Spleen (tissue), 7 donors: ENCODE results near the gene FARSA.

Experiments
- POLR2AphosphoS5 ChIP-seq, 3 donors: sonication (generic); formaldehyde crosslinking; IDR thresholded peaks; one replicate each; pipeline ENCODE4 v1.5.1; 2017; ENCODE audit warnings: antibody characterized with exemption in 3 of 3
- TF ChIP-seq, protein P1 (sequence below), 11 experiments: fragments of 200-600 bp in 7 of 11; fragments of 450-650 bp in 4 of 11; sonication (generic) in 4 of 11; IDR thresholded peaks in 8 of 11; conservative IDR thresholded peaks in 3 of 11; 1 replicate in 7 of 11; 2 replicates in 4 of 11; pipeline versions ENCODE4 v1.4.0 to v1.8.0; 2016 to 2021; ENCODE audit warnings: antibody characterized with exemption in 11 of 11, inconsistent platforms in 4 of 11, mild to moderate bottlenecking in 1 of 11
- donor health status: DM: no; HTN: no; CAD: no; lungs with moderate emphysema.
- donor health status: DM: no; HTN: no; CAD: no.
- donor health status: DM: no; HTN: no; CAD: no.

DNA sequence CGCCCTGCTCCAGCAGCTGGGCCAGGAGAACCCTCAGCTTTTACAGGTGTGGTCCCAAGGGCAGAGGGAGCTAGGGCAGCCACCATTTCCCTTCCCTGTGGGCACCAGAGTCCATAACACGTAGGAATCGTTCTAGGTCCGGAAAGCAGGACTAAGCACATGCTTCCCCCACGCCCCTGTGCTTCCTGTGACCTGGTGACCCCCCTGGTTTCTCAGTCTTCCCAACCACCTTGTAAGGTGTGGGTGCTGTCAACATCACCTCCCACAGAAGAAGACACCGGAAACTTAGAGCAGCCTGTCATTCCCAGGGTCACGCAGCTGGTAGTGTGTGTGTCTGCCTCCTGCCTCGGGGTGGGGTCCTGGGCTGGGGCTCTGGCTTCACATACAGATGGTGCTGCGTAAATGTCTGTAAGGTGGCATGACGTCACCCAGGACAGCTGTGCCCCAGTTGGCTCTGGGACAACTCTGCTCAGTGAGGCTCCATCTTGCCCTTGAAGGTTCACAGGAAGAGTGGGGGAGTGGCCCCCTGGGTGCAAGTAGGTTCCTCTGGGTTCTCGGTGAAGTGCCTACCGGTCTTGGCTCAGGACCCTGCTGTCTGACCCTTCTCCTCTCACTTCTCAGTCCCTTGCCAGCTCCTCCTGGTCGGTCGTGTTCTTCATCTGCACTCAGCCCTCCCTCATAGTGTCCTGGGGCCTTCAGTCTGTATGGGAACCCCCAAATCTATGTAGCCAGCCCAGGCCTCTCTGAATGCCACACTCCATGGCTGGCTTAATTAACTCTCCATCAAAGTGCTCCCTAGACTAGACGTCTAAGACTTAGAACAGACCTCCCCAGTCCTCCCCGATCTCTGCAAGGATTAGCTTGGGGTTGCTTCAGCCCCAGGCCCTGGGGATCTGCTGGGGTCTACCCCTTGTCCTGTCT, 16.1 kb upstream of the FARSA start:
- TF ChIP-seq, protein P1, sequence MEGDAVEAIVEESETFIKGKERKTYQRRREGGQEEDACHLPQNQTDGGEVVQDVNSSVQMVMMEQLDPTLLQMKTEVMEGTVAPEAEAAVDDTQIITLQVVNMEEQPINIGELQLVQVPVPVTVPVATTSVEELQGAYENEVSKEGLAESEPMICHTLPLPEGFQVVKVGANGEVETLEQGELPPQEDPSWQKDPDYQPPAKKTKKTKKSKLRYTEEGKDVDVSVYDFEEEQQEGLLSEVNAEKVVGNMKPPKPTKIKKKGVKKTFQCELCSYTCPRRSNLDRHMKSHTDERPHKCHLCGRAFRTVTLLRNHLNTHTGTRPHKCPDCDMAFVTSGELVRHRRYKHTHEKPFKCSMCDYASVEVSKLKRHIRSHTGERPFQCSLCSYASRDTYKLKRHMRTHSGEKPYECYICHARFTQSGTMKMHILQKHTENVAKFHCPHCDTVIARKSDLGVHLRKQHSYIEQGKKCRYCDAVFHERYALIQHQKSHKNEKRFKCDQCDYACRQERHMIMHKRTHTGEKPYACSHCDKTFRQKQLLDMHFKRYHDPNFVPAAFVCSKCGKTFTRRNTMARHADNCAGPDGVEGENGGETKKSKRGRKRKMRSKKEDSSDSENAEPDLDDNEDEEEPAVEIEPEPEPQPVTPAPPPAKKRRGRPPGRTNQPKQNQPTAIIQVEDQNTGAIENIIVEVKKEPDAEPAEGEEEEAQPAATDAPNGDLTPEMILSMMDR (IDR thresholded peaks at IDR 0.05 in 8 of 11, conservative IDR thresholded peaks at IDR 0.05 in 3 of 11), result no peak
- TF ChIP-seq POLR2AphosphoS5 (IDR thresholded peaks at IDR 0.05), result no peak
